BE2C (cell line): ENCODE data around the gene CTTN.
"Not testable (repeated sequence)": the region's sequence is repeated elsewhere in the genome, so short reads cannot be mapped to it uniquely, and the experiment has no call there.

Experiments
- DNase-seq: peaks from one replicate; pipeline ENCODE4 v3.0.0-alpha.2; 2020
- H3K27me3 ChIP-seq: fragments of 250-450 bp; sonication (Bioruptor Pico); 2 replicates; pipeline ENCODE4 v1.5.1; 2020; ENCODE audit warnings: mild to moderate bottlenecking
- H3K36me3 ChIP-seq: fragments of 250-450 bp; sonication (Bioruptor Pico); 2 replicates; pipeline ENCODE4 v1.5.1; 2020; ENCODE audit warnings: mild to moderate bottlenecking
- H3K4me1 ChIP-seq: fragments of 250-450 bp; sonication (Bioruptor Pico); 2 replicates; pipeline ENCODE4 v1.5.1; 2020
- H3K4me3 ChIP-seq: 2 replicates; pipeline ENCODE4 v1.5.1; 2011; ENCODE audit warnings: low read depth, low read length
- H3K9me3 ChIP-seq: fragments of 250-450 bp; sonication (Bioruptor Pico); 2 replicates; pipeline ENCODE4 v1.5.1; 2020
- CTCF ChIP-seq: IDR thresholded peaks from 2 replicates; pipeline ENCODE4 v1.5.1; 2012; ENCODE audit warnings: mild to moderate bottlenecking, low read depth, low read length

CTTN gene

GRCh38 chr11:70404244-70404643, 5.9 kb downstream of the CTTN start:
- peaks cover 21% of the 10 kb centered on the region for H3K36me3 ChIP-seq
- H3K9me3 ChIP-seq = no peaks in the 10 kb centered on the region
- no peak for TF ChIP-seq CTCF
- DNase-seq = no peak
- no peaks in the 10 kb centered on the region for H3K27me3 ChIP-seq
- no peaks in the 10 kb centered on the region for H3K4me1 ChIP-seq
- no peak overlapping the region for H3K4me3 ChIP-seq

GRCh38 chr11:70405679-70406395, 7.5 kb downstream of the CTTN start:
- no peaks in the 10 kb centered on the region for H3K27me3 ChIP-seq
- H3K9me3 ChIP-seq = no peaks in the 10 kb centered on the region
- H3K4me1 ChIP-seq = no peaks in the 10 kb centered on the region
- no peak for DNase-seq
- no peak overlapping the region for H3K4me3 ChIP-seq
- TF ChIP-seq CTCF = no peak
- H3K36me3 ChIP-seq = peaks cover 36% of the 10 kb centered on the region

- Histone ChIP-seq H3K4me3 (no peak overlapping the region), H3K36me3 (peaks cover 44% of the 10 kb centered on the region)
Measured at GRCh38 chr11:70407121-70407520, 8.8 kb downstream of the CTTN start.

GRCh38 chr11:70407814-70408213, 9.5 kb downstream of the CTTN start:
- Histone ChIP-seq H3K27me3 (no peaks in the 10 kb centered on the region), H3K9me3 (no peaks in the 10 kb centered on the region), H3K4me3 (no peak overlapping the region), H3K36me3 (peaks cover 51% of the 10 kb centered on the region), H3K4me1 (no peaks in the 10 kb centered on the region)
- DNase-seq = no peak
- TF ChIP-seq CTCF = no peak

More at GRCh38 chr11:70407121-70407520, 8.8 kb downstream of the CTTN start:
- Histone ChIP-seq H3K9me3 (no peaks in the 10 kb centered on the region), H3K27me3 (no peaks in the 10 kb centered on the region), H3K4me1 (no peaks in the 10 kb centered on the region)
- TF ChIP-seq CTCF = no peak
- DNase-seq = no peak

- not testable (repeated sequence) for H3K4me1 ChIP-seq, DNase-seq, H3K27me3 ChIP-seq, H3K4me3 ChIP-seq, H3K9me3 ChIP-seq
- peaks cover 57% of the 10 kb centered on the region for H3K36me3 ChIP-seq
Measured at GRCh38 chr11:70408326-70408725, 10.0 kb downstream of the CTTN start.

- Histone ChIP-seq H3K36me3 (peaks cover 65% of the 10 kb centered on the region), H3K4me3 (no peak overlapping the region), H3K4me1 (no peaks in the 10 kb centered on the region), H3K27me3 (no peaks in the 10 kb centered on the region), H3K9me3 (no peaks in the 10 kb centered on the region)
- no peak for DNase-seq
- no peak for TF ChIP-seq CTCF
Measured at GRCh38 chr11:70409437-70409836, 11.1 kb downstream of the CTTN start.
